Measurements from ENCODE around the gene LAMA2.
A peak's percentile ranks its signal among the peaks of the same experiment; 100 is the strongest.

LAMA2 gene

GRCh38 chr6:129276461-129276860 is 393.5 kb downstream of the LAMA2 start:
- no peak for DNase-seq

GRCh38 chr6:129276986-129277385 is 394.0 kb downstream of the LAMA2 start:
- DNase-seq, result no peak

- DNase-seq, result no peak
Measured at GRCh38 chr6:129279343-129280292, 396.7 kb downstream of the LAMA2 start.

- DNase-seq, result no peak
Measured at GRCh38 chr6:129280293-129280644, 397.3 kb downstream of the LAMA2 start.

GRCh38 chr6:129280749-129281148 is 397.8 kb downstream of the LAMA2 start:
- DNase-seq, result peak; percentile 67

GRCh38 chr6:129281168-129281796 is 398.3 kb downstream of the LAMA2 start:
- DNase-seq, result peak; percentile 72

GRCh38 chr6:129282019-129282418 is 399.1 kb downstream of the LAMA2 start:
- DNase-seq, result no peak

- no peak for DNase-seq
Measured at GRCh38 chr6:129284225-129284624, 401.3 kb downstream of the LAMA2 start.

- DNase-seq, result no peak
Measured at GRCh38 chr6:129287231-129288177, 404.6 kb downstream of the LAMA2 start.

GRCh38 chr6:129289442-129289841 is 406.5 kb downstream of the LAMA2 start:
- no peak for DNase-seq

GRCh38 chr6:129292836-129293235 is 409.9 kb downstream of the LAMA2 start:
- no peak for DNase-seq

GRCh38 chr6:129297592-129297991 is 414.7 kb downstream of the LAMA2 start:
- no peak for DNase-seq

GRCh38 chr6:129302671-129303070 is 419.7 kb downstream of the LAMA2 start:
- DNase-seq, result no peak

GRCh38 chr6:129306826-129307225 is 423.9 kb downstream of the LAMA2 start:
- DNase-seq, result no peak

GRCh38 chr6:129307845-129308244 is 424.9 kb downstream of the LAMA2 start:
- no peak for DNase-seq

- DNase-seq, result no peak
Measured at GRCh38 chr6:129309154-129309553, 426.2 kb downstream of the LAMA2 start.

GRCh38 chr6:129312880-129313279 is 429.9 kb downstream of the LAMA2 start:
- no peak for DNase-seq

- DNase-seq, result no peak
Measured at GRCh38 chr6:129314575-129314974, 431.6 kb downstream of the LAMA2 start.

GRCh38 chr6:129317931-129318820 is 435.2 kb downstream of the LAMA2 start:
- DNase-seq, result peak; percentile 13

- no peak for DNase-seq
Measured at GRCh38 chr6:129320892-129321291, 438.0 kb downstream of the LAMA2 start.

- no peak for DNase-seq
Measured at GRCh38 chr6:129321303-129321702, 438.4 kb downstream of the LAMA2 start.

- DNase-seq, result no peak
Measured at GRCh38 chr6:129324345-129324744, 441.4 kb downstream of the LAMA2 start.

Measured in NCI-H146 (cell line).